ENCODE results near the gene FAM9A. TPM values are rescaled to one million over a fixed set of nuclear protein-coding genes. Genes with fewer than 3 reads are reported as not detected.
"Not testable (repeated sequence)": the region's sequence is repeated elsewhere in the genome, so short reads cannot be mapped to it uniquely, and the experiment has no call there.

FAM9A gene
- total RNA-seq, 1 donor from 2014 or later = not detected

GRCh38 chrX:8803326-8803725, 2.1 kb upstream of the FAM9A start:
- no peak for DNase-seq (ENCODE audit: low spot score)

- not testable (repeated sequence) for DNase-seq (ENCODE audit: low spot score)
Observed at GRCh38 chrX:8800351-8800750, 832 bp downstream of the FAM9A start.

GRCh38 chrX:8799281-8799680, 1.9 kb downstream of the FAM9A start:
- DNase-seq (ENCODE audit: low spot score) = not testable (repeated sequence)

GRCh38 chrX:8798702-8799101, 2.5 kb downstream of the FAM9A start:
- not testable (repeated sequence) for DNase-seq (ENCODE audit: low spot score)

GRCh38 chrX:8787119-8787518, 14.1 kb downstream of the FAM9A start:
- DNase-seq (ENCODE audit: low spot score) = not testable (repeated sequence)

- DNase-seq (ENCODE audit: low spot score) = no peak
Observed at GRCh38 chrX:8784162-8784561, 17.0 kb downstream of the FAM9A start.

GRCh38 chrX:8783714-8784098, 17.5 kb downstream of the FAM9A start:
- no peak for DNase-seq (ENCODE audit: low spot score)

- DNase-seq (ENCODE audit: low spot score) = no peak
Observed at GRCh38 chrX:8783097-8783713, 18.0 kb downstream of the FAM9A start.

- no peak for DNase-seq (ENCODE audit: low spot score)
Observed at GRCh38 chrX:8782595-8782994, 18.6 kb downstream of the FAM9A start.

- DNase-seq (ENCODE audit: low spot score) = not testable (repeated sequence)
Observed at GRCh38 chrX:8781921-8782320, 19.3 kb downstream of the FAM9A start.

GRCh38 chrX:8773117-8773516, 28.1 kb downstream of the FAM9A start:
- no peak for DNase-seq (ENCODE audit: low spot score)

GRCh38 chrX:8760021-8760420, 41.2 kb downstream of the FAM9A start:
- DNase-seq (ENCODE audit: low spot score) = no peak

- DNase-seq (ENCODE audit: low spot score) = not testable (repeated sequence)
Observed at GRCh38 chrX:8758706-8759105, 42.5 kb downstream of the FAM9A start.

- not testable (repeated sequence) for DNase-seq (ENCODE audit: low spot score)
Observed at GRCh38 chrX:8757609-8758389, 43.4 kb downstream of the FAM9A start.

- DNase-seq (ENCODE audit: low spot score) = no peak
Observed at GRCh38 chrX:8755813-8756212, 45.4 kb downstream of the FAM9A start.

GRCh38 chrX:8755116-8755515, 46.1 kb downstream of the FAM9A start:
- no peak for DNase-seq (ENCODE audit: low spot score)

- DNase-seq (ENCODE audit: low spot score) = no peak
Observed at GRCh38 chrX:8749697-8750096, 51.5 kb downstream of the FAM9A start.

GRCh38 chrX:8748855-8749254, 52.3 kb downstream of the FAM9A start:
- DNase-seq (ENCODE audit: low spot score) = no peak

- DNase-seq (ENCODE audit: low spot score) = no peak
Observed at GRCh38 chrX:8743126-8743732, 58.0 kb downstream of the FAM9A start.

GRCh38 chrX:8741981-8742380, 59.2 kb downstream of the FAM9A start:
- DNase-seq (ENCODE audit: low spot score) = no peak
